Breast epithelium (tissue), 3 donors: ENCODE results near the gene DPYSL4.
"Not testable (repeated sequence)": the region's sequence is repeated elsewhere in the genome, so short reads cannot be mapped to it uniquely, and the experiment has no call there.

Experiments
- POLR2A ChIP-seq: fragments of 450-650 bp; IDR thresholded peaks from one replicate; pipeline ENCODE4 v1.6.1; 2016; ENCODE audit warnings: antibody characterized with exemption, mild to moderate bottlenecking, moderate library complexity
- POLR2AphosphoS5 ChIP-seq, 3 donors: sonication (generic); formaldehyde crosslinking; IDR thresholded peaks; one replicate each; pipeline ENCODE4 v1.6.1; 2017; ENCODE audit warnings: antibody characterized with exemption in 3 of 3
- TF ChIP-seq, protein P1 (sequence below), 3 donors: fragments of 450-650 bp; IDR thresholded peaks; one replicate each; pipeline ENCODE4 v1.5.1; 2016 to 2017; ENCODE audit warnings: antibody characterized with exemption in 3 of 3, mild to moderate bottlenecking in 3 of 3, moderate library complexity in 3 of 3

DNA sequence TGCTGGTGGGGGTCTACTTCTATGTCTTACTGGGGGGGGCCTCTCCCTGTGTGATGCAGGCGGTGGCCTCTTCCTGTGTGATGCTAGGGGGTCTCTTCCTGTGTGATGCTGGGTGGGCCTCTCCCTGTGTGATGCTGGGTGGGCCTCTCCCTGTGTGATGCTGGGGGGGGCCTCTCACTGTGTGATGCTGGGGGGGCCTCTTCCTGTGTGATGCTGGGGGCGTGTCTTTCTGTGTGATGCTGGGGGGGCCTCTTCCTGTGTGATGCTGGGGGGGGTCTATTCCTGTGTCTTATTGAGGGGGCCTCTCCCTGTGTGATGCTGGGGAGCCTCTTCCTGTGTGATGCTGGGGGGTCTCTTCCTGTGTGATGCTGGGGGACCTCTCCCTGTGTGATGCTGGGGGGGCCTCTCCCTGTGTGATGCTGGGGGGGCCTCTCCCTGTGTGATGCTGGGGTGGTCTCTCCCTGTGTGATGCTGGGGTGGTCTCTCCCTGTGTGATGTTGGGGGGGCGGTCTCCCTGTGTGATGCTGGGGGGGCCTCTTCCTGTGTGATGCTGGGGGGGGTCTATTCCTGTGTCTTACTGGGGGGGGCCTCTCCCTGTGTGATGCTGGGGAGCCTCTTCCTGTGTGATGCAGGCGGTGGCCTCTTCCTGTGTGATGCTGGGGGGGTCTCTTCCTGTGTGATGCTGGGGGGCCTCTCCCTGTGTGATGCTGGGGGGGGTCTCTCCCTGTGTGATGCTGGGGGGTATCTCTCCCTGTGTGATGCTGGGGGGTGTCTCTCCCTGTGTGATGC lies 25.7 kb upstream of the DPYSL4 start:
- TF ChIP-seq POLR2AphosphoS5 (IDR thresholded peaks at IDR 0.05); POLR2A: not testable (repeated sequence)
- TF ChIP-seq, protein P1, sequence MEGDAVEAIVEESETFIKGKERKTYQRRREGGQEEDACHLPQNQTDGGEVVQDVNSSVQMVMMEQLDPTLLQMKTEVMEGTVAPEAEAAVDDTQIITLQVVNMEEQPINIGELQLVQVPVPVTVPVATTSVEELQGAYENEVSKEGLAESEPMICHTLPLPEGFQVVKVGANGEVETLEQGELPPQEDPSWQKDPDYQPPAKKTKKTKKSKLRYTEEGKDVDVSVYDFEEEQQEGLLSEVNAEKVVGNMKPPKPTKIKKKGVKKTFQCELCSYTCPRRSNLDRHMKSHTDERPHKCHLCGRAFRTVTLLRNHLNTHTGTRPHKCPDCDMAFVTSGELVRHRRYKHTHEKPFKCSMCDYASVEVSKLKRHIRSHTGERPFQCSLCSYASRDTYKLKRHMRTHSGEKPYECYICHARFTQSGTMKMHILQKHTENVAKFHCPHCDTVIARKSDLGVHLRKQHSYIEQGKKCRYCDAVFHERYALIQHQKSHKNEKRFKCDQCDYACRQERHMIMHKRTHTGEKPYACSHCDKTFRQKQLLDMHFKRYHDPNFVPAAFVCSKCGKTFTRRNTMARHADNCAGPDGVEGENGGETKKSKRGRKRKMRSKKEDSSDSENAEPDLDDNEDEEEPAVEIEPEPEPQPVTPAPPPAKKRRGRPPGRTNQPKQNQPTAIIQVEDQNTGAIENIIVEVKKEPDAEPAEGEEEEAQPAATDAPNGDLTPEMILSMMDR (IDR thresholded peaks at IDR 0.05): not testable (repeated sequence)
